GM19240 (cell line): Measurements from ENCODE around the gene ASCL2.
"Not testable (repeated sequence)": the region's sequence is repeated elsewhere in the genome, so short reads cannot be mapped to it uniquely, and the experiment has no call there.

Source experiments
- DNase-seq: peaks from one replicate; pipeline ENCODE4 v3.0.0; 2011; ENCODE audit warnings: low spot score; ENCODE audit not compliant: insufficient read length

ASCL2 gene

GRCh38 chr11:2260491-2261364 is 9.7 kb downstream of the ASCL2 start:
- no peak for DNase-seq

- no peak for DNase-seq
Observed at GRCh38 chr11:2259897-2260451, 10.4 kb downstream of the ASCL2 start.

GRCh38 chr11:2259466-2259830 is 10.9 kb downstream of the ASCL2 start:
- DNase-seq, result no peak

- DNase-seq, result no peak
Observed at GRCh38 chr11:2258501-2259465, 11.6 kb downstream of the ASCL2 start.

GRCh38 chr11:2256951-2257700 is 13.3 kb downstream of the ASCL2 start:
- DNase-seq, result no peak

- DNase-seq, result no peak
Observed at GRCh38 chr11:2256293-2256913, 14.0 kb downstream of the ASCL2 start.

- no peak for DNase-seq
Observed at GRCh38 chr11:2252018-2252417, 18.4 kb downstream of the ASCL2 start.

GRCh38 chr11:2251138-2251537 is 19.2 kb downstream of the ASCL2 start:
- no peak for DNase-seq

- DNase-seq, result no peak
Observed at GRCh38 chr11:2250485-2250884, 19.9 kb downstream of the ASCL2 start.

- DNase-seq, result no peak
Observed at GRCh38 chr11:2250041-2250440, 20.3 kb downstream of the ASCL2 start.

- DNase-seq, result no peak
Observed at GRCh38 chr11:2249189-2249916, 21.0 kb downstream of the ASCL2 start.

- DNase-seq, result no peak
Observed at GRCh38 chr11:2248762-2249161, 21.6 kb downstream of the ASCL2 start.

GRCh38 chr11:2248242-2248641 is 22.1 kb downstream of the ASCL2 start:
- no peak for DNase-seq

- DNase-seq, result no peak
Observed at GRCh38 chr11:2247496-2247895, 22.9 kb downstream of the ASCL2 start.

GRCh38 chr11:2240834-2241233 is 29.6 kb downstream of the ASCL2 start:
- no peak for DNase-seq

GRCh38 chr11:2237457-2238238 is 32.7 kb downstream of the ASCL2 start:
- DNase-seq, result no peak

GRCh38 chr11:2236381-2237134 is 33.8 kb downstream of the ASCL2 start:
- DNase-seq, result not testable (repeated sequence)

- DNase-seq, result no peak
Observed at GRCh38 chr11:2235588-2236326, 34.6 kb downstream of the ASCL2 start.
